Keratinocyte (primary cell): ENCODE measurements around the gene RABEP1.

Experiments
- EZH2 ChIP-seq: IDR thresholded peaks from one replicate; pipeline ENCODE4 v1.6.1; 2012; ENCODE audit warnings: inconsistent platforms, mild to moderate bottlenecking, low read length, moderate library complexity
- TF ChIP-seq, protein P1 (sequence below), 3 experiments: IDR thresholded peaks in 1 of 3; conservative IDR thresholded peaks in 1 of 3; optimal IDR thresholded peaks in 1 of 3; 2 replicates in 2 of 3; 3 replicates in 1 of 3; pipeline versions ENCODE3 to v1.5.1; 2011; ENCODE audit warnings: low read length in 3 of 3, mild to moderate bottlenecking in 3 of 3, moderate library complexity in 2 of 3, control low read depth in 1 of 3, inconsistent platforms in 1 of 3; ENCODE audit not compliant: insufficient read depth in 2 of 3; ENCODE audit errors: extremely low read depth in 1 of 3

DNA sequence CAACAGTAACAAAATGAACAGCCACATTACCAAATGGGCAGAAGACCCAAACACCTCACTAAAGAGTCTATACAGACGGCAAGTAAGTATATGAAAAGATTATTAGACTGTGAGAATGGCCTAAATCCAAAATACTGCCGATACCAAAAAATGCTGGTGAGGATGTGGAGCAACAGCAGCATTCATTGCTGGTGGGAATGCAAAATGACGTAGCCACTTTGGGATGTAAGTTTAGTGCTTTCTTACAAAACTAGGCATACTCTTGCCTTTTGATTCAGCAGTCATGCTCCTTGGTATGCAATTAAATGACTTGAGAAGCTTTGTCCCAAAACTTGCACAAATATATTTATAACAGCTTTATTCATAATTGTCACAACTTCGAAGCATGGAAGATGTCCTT lies 43.8 kb downstream of the RABEP1 start:
- TF ChIP-seq, protein P1, sequence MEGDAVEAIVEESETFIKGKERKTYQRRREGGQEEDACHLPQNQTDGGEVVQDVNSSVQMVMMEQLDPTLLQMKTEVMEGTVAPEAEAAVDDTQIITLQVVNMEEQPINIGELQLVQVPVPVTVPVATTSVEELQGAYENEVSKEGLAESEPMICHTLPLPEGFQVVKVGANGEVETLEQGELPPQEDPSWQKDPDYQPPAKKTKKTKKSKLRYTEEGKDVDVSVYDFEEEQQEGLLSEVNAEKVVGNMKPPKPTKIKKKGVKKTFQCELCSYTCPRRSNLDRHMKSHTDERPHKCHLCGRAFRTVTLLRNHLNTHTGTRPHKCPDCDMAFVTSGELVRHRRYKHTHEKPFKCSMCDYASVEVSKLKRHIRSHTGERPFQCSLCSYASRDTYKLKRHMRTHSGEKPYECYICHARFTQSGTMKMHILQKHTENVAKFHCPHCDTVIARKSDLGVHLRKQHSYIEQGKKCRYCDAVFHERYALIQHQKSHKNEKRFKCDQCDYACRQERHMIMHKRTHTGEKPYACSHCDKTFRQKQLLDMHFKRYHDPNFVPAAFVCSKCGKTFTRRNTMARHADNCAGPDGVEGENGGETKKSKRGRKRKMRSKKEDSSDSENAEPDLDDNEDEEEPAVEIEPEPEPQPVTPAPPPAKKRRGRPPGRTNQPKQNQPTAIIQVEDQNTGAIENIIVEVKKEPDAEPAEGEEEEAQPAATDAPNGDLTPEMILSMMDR (optimal IDR thresholded peaks at IDR 0.05 in 1 of 3, IDR thresholded peaks at IDR 0.05 in 1 of 3, conservative IDR thresholded peaks at IDR 0.05 in 1 of 3; ENCODE audit: extremely low read depth in 1 of 3, insufficient read depth in 2 of 3, low read length in 3 of 3), result no peak
- no peak for TF ChIP-seq EZH2
